H1 (cell line): ENCODE measurements around the gene GRIA3. TPM values are rescaled to one million over a fixed set of nuclear protein-coding genes. Genes with fewer than 3 reads are reported as not detected.

Source experiments
- CTCF ChIA-PET: fragments of 300-600 bp; sonication (Branson Sonifier 250); formaldehyde crosslinking; loops from one replicate; lab custom pipeline; 2021; ENCODE audit not compliant: partially characterized antibody; lab: Charles Lee
- POLR2A ChIA-PET: fragments of 300-600 bp; sonication (Branson Sonifier 250); formaldehyde crosslinking; loops from one replicate; lab custom pipeline; 2021; ENCODE audit warnings: inconsistent platforms; ENCODE audit not compliant: partially characterized antibody; lab: Charles Lee
- DNase-seq, 2 experiments: peaks; one replicate each; pipeline versions ENCODE4 v3.0.0 to v3.0.0-alpha.2; 2010 to 2022; ENCODE audit warnings: low spot score in 2 of 2, low read depth in 1 of 2, mixed read lengths in 1 of 2
- FAIRE-seq: peaks from 2 replicates; lab custom pipeline; 2011; peaks lifted over from hg19 to GRCh38; lab: Jason Lieb, UNC
- H2AFZ ChIP-seq: 2 replicates; pipeline ENCODE4 v1.8.1; 2012; ENCODE audit warnings: low read length, inconsistent platforms
- H2AK5ac ChIP-seq: 2 replicates; pipeline ENCODE4 v1.6.1; 2013; ENCODE audit warnings: low read depth, low read length
- H2BK120ac ChIP-seq: replicated peaks from 2 replicates; pipeline ENCODE3; 2013; ENCODE audit warnings: low read depth, low read length, inconsistent platforms
- H2BK12ac ChIP-seq: 2 replicates; pipeline ENCODE4 v1.6.1; 2013; ENCODE audit warnings: low read depth, low read length
- H2BK15ac ChIP-seq: 2 replicates; pipeline ENCODE4 v1.6.1; 2013; ENCODE audit warnings: low read length
- H2BK20ac ChIP-seq: 2 replicates; pipeline ENCODE4 v1.6.1; 2013; ENCODE audit warnings: low read length
- H2BK5ac ChIP-seq: 2 replicates; pipeline ENCODE4 v1.6.1; 2013; ENCODE audit warnings: low read depth, low read length
- H3K14ac ChIP-seq: 2 replicates; pipeline ENCODE4 v1.6.1; 2013; ENCODE audit warnings: inconsistent platforms; ENCODE audit not compliant: insufficient read length
- H3K18ac ChIP-seq: 2 replicates; pipeline ENCODE4 v1.6.1; 2013; ENCODE audit warnings: low read length; ENCODE audit errors: extremely low read depth
- H3K23ac ChIP-seq: 2 replicates; pipeline ENCODE4 v1.6.1; 2013; ENCODE audit warnings: inconsistent platforms; ENCODE audit not compliant: insufficient read length
- H3K23me2 ChIP-seq: 2 replicates; pipeline ENCODE4 v1.6.1; 2013; ENCODE audit warnings: low read depth, low read length
- H3K27ac ChIP-seq: 2 replicates; pipeline ENCODE4 v1.6.1; 2011; ENCODE audit warnings: low read depth, low read length, inconsistent platforms
- H3K27me3 ChIP-seq, 4 experiments: replicated peaks in 1 of 4; 1 replicate in 1 of 4; 2 replicates in 3 of 4; pipeline versions ENCODE4 v1.6.1 to v1.8.1; 2011 to 2013; ENCODE audit warnings: low read length in 3 of 4, mild to moderate bottlenecking in 3 of 4, inconsistent platforms in 2 of 4, mixed read lengths in 2 of 4, moderate library complexity in 1 of 4; ENCODE audit not compliant: control insufficient read depth in 3 of 4, insufficient read depth in 3 of 4; ENCODE audit errors: extremely low read depth in 1 of 4
- H3K36me3 ChIP-seq, 4 experiments: 2 replicates each; pipeline versions ENCODE4 v1.6.1 to v1.8.1; 2011 to 2013; ENCODE audit warnings: mild to moderate bottlenecking in 4 of 4, low read length in 3 of 4, moderate library complexity in 2 of 4, control low read depth in 1 of 4, inconsistent platforms in 1 of 4; ENCODE audit not compliant: insufficient read depth in 4 of 4, control insufficient read depth in 2 of 4
- H3K4ac ChIP-seq: replicated peaks from 2 replicates; pipeline ENCODE3; 2013; ENCODE audit warnings: low read length, low read depth, mixed read lengths, inconsistent platforms; ENCODE audit not compliant: insufficient read length
- H3K4me1 ChIP-seq, 4 experiments: replicated peaks in 1 of 4; 1 replicate in 1 of 4; 2 replicates in 3 of 4; pipeline versions ENCODE4 v1.6.1 to v1.8.1; 2011 to 2013; ENCODE audit warnings: low read length in 3 of 4, inconsistent platforms in 2 of 4, mixed read lengths in 1 of 4; ENCODE audit not compliant: insufficient read depth in 4 of 4, control insufficient read depth in 3 of 4
- H3K4me2 ChIP-seq, 2 experiments: 2 replicates each; pipeline versions ENCODE4 v1.6.1 to v1.8.1; 2011 to 2013; ENCODE audit warnings: low read depth in 2 of 2, low read length in 2 of 2, control low read depth in 1 of 2, inconsistent platforms in 1 of 2, mild to moderate bottlenecking in 1 of 2; ENCODE audit not compliant: insufficient read depth in 1 of 2
- H3K4me3 ChIP-seq, 4 experiments: fragments of 200-600, 300-600 bp in 1 of 4; sonication (generic), shearing (Covaris generic), sonication (Bioruptor Twin) in 1 of 4; 2 replicates each; pipeline versions ENCODE4 v1.5.1 to v1.8.1; 2011 to 2016; ENCODE audit warnings: low read length in 4 of 4, low read depth in 3 of 4, control low read depth in 2 of 4, inconsistent platforms in 2 of 4, mild to moderate bottlenecking in 2 of 4, mixed read lengths in 1 of 4, moderate library complexity in 1 of 4; ENCODE audit not compliant: insufficient read depth in 2 of 4; ENCODE audit errors: extremely low read depth in 1 of 4
- H3K56ac ChIP-seq: replicated peaks from 2 replicates; pipeline ENCODE3; 2013; ENCODE audit warnings: low read depth, mild to moderate bottlenecking, mixed read lengths, low read length, inconsistent platforms; ENCODE audit not compliant: insufficient read length
- H3K79me1 ChIP-seq: 2 replicates; pipeline ENCODE4 v1.6.1; 2013; ENCODE audit warnings: low read depth, low read length, control low read depth
- H3K79me2 ChIP-seq, 2 experiments: 2 replicates each; pipeline versions ENCODE4 v1.6.1 to v1.8.1; 2012 to 2013; ENCODE audit warnings: low read length in 2 of 2, mild to moderate bottlenecking in 2 of 2, inconsistent platforms in 1 of 2; ENCODE audit not compliant: insufficient read depth in 2 of 2, control insufficient read depth in 1 of 2
- H3K9ac ChIP-seq, 4 experiments: replicated peaks in 1 of 4; 1 replicate in 1 of 4; 2 replicates in 3 of 4; pipeline versions ENCODE4 v1.6.1 to v1.8.1; 2011 to 2013; ENCODE audit warnings: low read depth in 3 of 4, low read length in 3 of 4, control low read depth in 2 of 4, mild to moderate bottlenecking in 2 of 4, moderate library complexity in 2 of 4, inconsistent platforms in 1 of 4; ENCODE audit errors: extremely low read depth in 1 of 4
- H3K9me3 ChIP-seq, 2 experiments: 2 replicates each; pipeline versions ENCODE4 v1.6.1 to v1.8.1; 2012 to 2013; ENCODE audit warnings: mild to moderate bottlenecking in 2 of 2, moderate library complexity in 2 of 2, control low read depth in 1 of 2, inconsistent platforms in 1 of 2, low read depth in 1 of 2, low read length in 1 of 2, mixed read lengths in 1 of 2; ENCODE audit not compliant: insufficient read depth in 2 of 2
- H4K20me1 ChIP-seq, 2 experiments: replicated peaks in 1 of 2; 2 replicates each; pipeline versions ENCODE3 to v1.8.1; 2011 to 2013; ENCODE audit warnings: inconsistent platforms in 2 of 2, low read length in 2 of 2, mild to moderate bottlenecking in 1 of 2; ENCODE audit not compliant: insufficient read depth in 2 of 2, control insufficient read depth in 1 of 2
- H4K5ac ChIP-seq: 2 replicates; pipeline ENCODE4 v1.6.1; 2013; ENCODE audit warnings: low read length, low read depth, mixed read lengths, inconsistent platforms; ENCODE audit not compliant: insufficient read length
- H4K8ac ChIP-seq: 2 replicates; pipeline ENCODE4 v1.8.0; 2013; ENCODE audit warnings: mild to moderate bottlenecking, moderate library complexity, low read length, inconsistent platforms; ENCODE audit not compliant: insufficient read depth; ENCODE audit errors: extremely low read depth
- H4K91ac ChIP-seq: replicated peaks from 2 replicates; pipeline ENCODE3; 2013; ENCODE audit warnings: low read length, mixed read lengths, inconsistent platforms; ENCODE audit not compliant: insufficient read length
- ASH2L ChIP-seq: fragments of 200-600, 300-600 bp; sonication (generic); IDR thresholded peaks from one replicate; pipeline ENCODE4 v1.7.1; 2017; ENCODE audit warnings: low read length
- BCL11A ChIP-seq, 2 experiments: IDR thresholded peaks; one replicate each; pipeline ENCODE4 v1.6.1; 2011; ENCODE audit warnings: low read depth in 2 of 2, low read length in 2 of 2, mild to moderate bottlenecking in 2 of 2
- POLR2A ChIP-seq, 2 experiments: IDR thresholded peaks; 1 replicate in 1 of 2; 2 replicates in 1 of 2; pipeline ENCODE4 v1.6.1; 2011; ENCODE audit warnings: low read depth in 2 of 2, low read length in 2 of 2, mild to moderate bottlenecking in 2 of 2; ENCODE audit errors: control extremely low read depth in 1 of 2
- SIX5 ChIP-seq: IDR thresholded peaks from 2 replicates; pipeline ENCODE4 v1.6.1; 2011; ENCODE audit warnings: mild to moderate bottlenecking, low read depth, low read length
- YY1 ChIP-seq: IDR thresholded peaks from 2 replicates; pipeline ENCODE4 v1.6.1; 2011; ENCODE audit warnings: low read depth, mild to moderate bottlenecking, low read length
- WGBS, 2 experiments: shearing (Covaris generic) in 1 of 2; methylation state at CpG; one replicate each; pipeline versions ENCODE4 v1.1.6 to v1.1.7; 2013 to 2015; ENCODE audit warnings: low lambda C conversion rate in 2 of 2, mixed read lengths in 2 of 2, inconsistent platforms in 1 of 2, low coverage in 1 of 2, missing lambda C conversion rate in 1 of 2; ENCODE audit not compliant: insufficient replicate concordance in 2 of 2, insufficient coverage in 1 of 2, insufficient read length in 1 of 2; ENCODE audit errors: extremely low coverage in 1 of 2, missing lambda C conversion rate in 1 of 2; 5-methylcytosine and 5-hydroxymethylcytosine counted together
- polyA plus RNA-seq, 7 experiments: library from polyadenylated mRNA; depleted of rRNA in 3 of 7; stranded (reverse) in 5 of 7; unstranded in 2 of 7; fragments of >200 nt in 5 of 7; fragments of 200-250 nt in 2 of 7; gene quantifications; 1 replicate in 5 of 7; 2 replicates in 1 of 7; 4 replicates in 1 of 7; pipeline versions ENCODE4 v1.2.1 to v1.2.3, GENCODE V29; 2011 to 2013; ENCODE audit warnings: missing spikeins in 2 of 7, mixed read lengths in 2 of 7
- total RNA-seq: library from RNA; stranded (reverse); fragmentation: NEBNext Ultra II Directional; extraction: Animal tissue kit (Norgen Biotek cat#: 25700); gene quantifications from 2 replicates; pipeline ENCODE4 v1.2.1, GENCODE V29; 2021
- TF ChIP-seq, protein P1 (sequence below): IDR thresholded peaks from 2 replicates; pipeline ENCODE4 v1.6.1; 2011; ENCODE audit warnings: low read depth, mild to moderate bottlenecking, low read length; ENCODE audit not compliant: insufficient read depth
- TF ChIP-seq, protein P2 (sequence below): IDR thresholded peaks from 2 replicates; pipeline ENCODE4 v1.6.1; 2012; ENCODE audit warnings: low read length, inconsistent platforms

The GRIA3 gene
- total and polyA plus RNA-seq, 2 of the 8 experiments (the other 6 are each of a cell fraction or from before 2014, with no cell fraction given), result 2.6 to 3.0 TPM

DNA sequence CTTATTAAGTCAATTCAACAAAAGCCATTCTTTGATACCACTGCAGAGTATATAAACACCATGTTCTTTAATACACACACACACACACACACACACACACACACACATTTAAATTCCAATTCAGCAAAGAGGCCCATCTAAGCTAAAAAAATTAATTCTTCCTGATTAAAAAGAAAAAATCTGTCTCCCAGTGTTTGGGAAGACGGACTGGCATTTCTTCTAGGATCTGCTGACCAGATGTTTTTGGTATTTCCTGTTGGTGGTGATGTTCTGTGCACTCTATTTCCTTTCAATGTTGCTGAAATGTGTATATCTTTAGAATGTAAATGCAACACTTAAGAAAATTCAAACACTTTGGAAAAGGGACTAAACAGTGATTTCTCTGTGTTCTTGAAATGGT is 304.9 kb downstream of the GRIA3 start:
- H3K18ac ChIP-seq, result no peak overlapping the region
- no peak overlapping the region for H3K4ac ChIP-seq
- DNase-seq (no peak), FAIRE-seq (no peak)
- peaks cover 0 to 2% (median 0%) of the 10 kb centered on the region in 4 experiments; a peak in 1 of 7 replicates for H3K4me1 ChIP-seq
- H2BK12ac ChIP-seq, result no peak overlapping the region
- no peaks in the 10 kb centered on the region for H3K79me2 ChIP-seq
- no peak overlapping the region for H3K4me2 ChIP-seq
- no peaks in the 10 kb centered on the region for H3K23me2 ChIP-seq
- H3K27ac ChIP-seq, result no peak overlapping the region
- no peak overlapping the region for H3K9ac ChIP-seq
- WGBS, 2 experiments, result 89% methylated on average over 1 of the region's 1 CpG; no CpG with 5 or more reads in 1 of the 2 experiments
- ChIA-PET CTCF (interaction anchor here (1.0 kb wide), 1 partner anchor 39 kb away, joined by 3 read pairs; no protein-coding TSS in a partner anchor), POLR2A (no interaction called here)
- H2BK20ac ChIP-seq, result no peak overlapping the region
- H2BK5ac ChIP-seq, result no peak overlapping the region
- H2AK5ac ChIP-seq, result no peak overlapping the region
- no peak overlapping the region for H2BK15ac ChIP-seq
- H3K56ac ChIP-seq, result no peak overlapping the region
- no peak overlapping the region for H4K5ac ChIP-seq
- H2BK120ac ChIP-seq, result no peak overlapping the region
- no peaks in the 10 kb centered on the region for H3K36me3 ChIP-seq
- no peaks in the 10 kb centered on the region for H3K9me3 ChIP-seq
- H3K4me3 ChIP-seq, result no peak overlapping the region
- H4K20me1 ChIP-seq, result no peaks in the 10 kb centered on the region
- no peak overlapping the region for H2AFZ ChIP-seq
- no peak overlapping the region for H4K91ac ChIP-seq
- no peak overlapping the region for H4K8ac ChIP-seq
- no peak overlapping the region for H3K23ac ChIP-seq
- H3K27me3 ChIP-seq, result no peaks in the 10 kb centered on the region
- no peak overlapping the region for H3K14ac ChIP-seq
- TF ChIP-seq, protein P1, sequence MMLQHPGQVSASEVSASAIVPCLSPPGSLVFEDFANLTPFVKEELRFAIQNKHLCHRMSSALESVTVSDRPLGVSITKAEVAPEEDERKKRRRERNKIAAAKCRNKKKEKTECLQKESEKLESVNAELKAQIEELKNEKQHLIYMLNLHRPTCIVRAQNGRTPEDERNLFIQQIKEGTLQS, result no peak
- TF ChIP-seq YY1, result no peak
- TF ChIP-seq POLR2A (IDR thresholded peaks at IDR 0.05; ENCODE audit: control extremely low read depth in 1 of 2, low read depth in 2 of 2, low read length in 2 of 2), result no peak
- TF ChIP-seq ASH2L, result no peak
- no peak for TF ChIP-seq BCL11A (IDR thresholded peaks at IDR 0.05; ENCODE audit: low read depth in 2 of 2, low read length in 2 of 2)
- TF ChIP-seq, protein P2, sequence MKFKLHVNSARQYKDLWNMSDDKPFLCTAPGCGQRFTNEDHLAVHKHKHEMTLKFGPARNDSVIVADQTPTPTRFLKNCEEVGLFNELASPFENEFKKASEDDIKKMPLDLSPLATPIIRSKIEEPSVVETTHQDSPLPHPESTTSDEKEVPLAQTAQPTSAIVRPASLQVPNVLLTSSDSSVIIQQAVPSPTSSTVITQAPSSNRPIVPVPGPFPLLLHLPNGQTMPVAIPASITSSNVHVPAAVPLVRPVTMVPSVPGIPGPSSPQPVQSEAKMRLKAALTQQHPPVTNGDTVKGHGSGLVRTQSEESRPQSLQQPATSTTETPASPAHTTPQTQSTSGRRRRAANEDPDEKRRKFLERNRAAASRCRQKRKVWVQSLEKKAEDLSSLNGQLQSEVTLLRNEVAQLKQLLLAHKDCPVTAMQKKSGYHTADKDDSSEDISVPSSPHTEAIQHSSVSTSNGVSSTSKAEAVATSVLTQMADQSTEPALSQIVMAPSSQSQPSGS, result no peak
- TF ChIP-seq SIX5, result no peak
- H3K79me1 ChIP-seq, result no peaks in the 10 kb centered on the region
